DND-41 (cell line): ENCODE data around the gene MAP4.

Experiments
- ATAC-seq: fragments of 200-7000 bp; cut with Tn5 transposase; 3 replicates; pipeline ENCODE4 v1.9.1; 2021; ENCODE audit warnings: low read depth; ENCODE audit not compliant: insufficient read depth
- DNase-seq: peaks from one replicate; pipeline ENCODE4 v3.0.0-alpha.2; 2020
- H2AFZ ChIP-seq: 2 replicates; pipeline ENCODE4 v1.6.0; 2012; ENCODE audit warnings: low read depth, low read length
- H3K27ac ChIP-seq: 2 replicates; pipeline ENCODE4 v1.5.1; 2012; ENCODE audit warnings: low read length, inconsistent platforms
- H3K27me3 ChIP-seq: fragments of 200-600 bp; sonication (generic); 2 replicates; pipeline ENCODE4 v1.6.0; 2012; ENCODE audit warnings: low read length, mild to moderate bottlenecking, inconsistent platforms; ENCODE audit not compliant: insufficient read depth, poor library complexity
- H3K36me3 ChIP-seq: 2 replicates; pipeline ENCODE4 v1.5.1; 2012; ENCODE audit warnings: low read length, inconsistent platforms; ENCODE audit not compliant: insufficient read depth
- H3K4me1 ChIP-seq: 2 replicates; pipeline ENCODE4 v1.5.1; 2012; ENCODE audit warnings: mild to moderate bottlenecking, low read length; ENCODE audit not compliant: insufficient read depth
- H3K4me2 ChIP-seq: 2 replicates; pipeline ENCODE4 v1.6.0; 2012; ENCODE audit warnings: mild to moderate bottlenecking, moderate library complexity, low read length, inconsistent platforms; ENCODE audit not compliant: insufficient read depth
- H3K4me3 ChIP-seq, 2 experiments: fragments of 200-600 bp in 1 of 2; shearing (Covaris generic) in 1 of 2; 2 replicates each; pipeline ENCODE4 v1.5.1; 2012 to 2016; ENCODE audit warnings: inconsistent platforms in 2 of 2, low read length in 2 of 2, mild to moderate bottlenecking in 2 of 2, low read depth in 1 of 2, moderate library complexity in 1 of 2
- H3K79me2 ChIP-seq: 2 replicates; pipeline ENCODE4 v1.6.0; 2012; ENCODE audit warnings: low read length, inconsistent platforms; ENCODE audit not compliant: insufficient read depth
- H3K9ac ChIP-seq: 2 replicates; pipeline ENCODE4 v1.6.0; 2012; ENCODE audit warnings: low read depth, mild to moderate bottlenecking, inconsistent platforms, low read length, moderate library complexity
- H3K9me3 ChIP-seq: 2 replicates; pipeline ENCODE4 v1.5.1; 2012; ENCODE audit warnings: low read length, moderate library complexity, mild to moderate bottlenecking, inconsistent platforms; ENCODE audit not compliant: insufficient read depth, severe bottlenecking
- H4K20me1 ChIP-seq: 2 replicates; pipeline ENCODE4 v1.6.0; 2012; ENCODE audit warnings: low read length; ENCODE audit not compliant: insufficient read depth
- CTCF ChIP-seq: IDR thresholded peaks from 2 replicates; pipeline ENCODE4 v1.5.1; 2012; ENCODE audit warnings: borderline replicate concordance, low read length, moderate library complexity, mild to moderate bottlenecking; ENCODE audit not compliant: poor library complexity, severe bottlenecking; ENCODE audit errors: extremely low read depth
- EZH2 ChIP-seq: IDR thresholded peaks from 3 replicates; pipeline ENCODE4 v1.6.1; 2012; ENCODE audit warnings: borderline replicate concordance, low read depth, mild to moderate bottlenecking, moderate library complexity, low read length, inconsistent platforms; ENCODE audit not compliant: severe bottlenecking

MAP4 gene

GRCh38 chr3:47980795-47981194, 35.4 kb downstream of the MAP4 start:
- Histone ChIP-seq H3K27me3 (no peaks in the 10 kb centered on the region), H4K20me1 (no peaks in the 10 kb centered on the region; the same call in 1 of the 2 replicates), H3K4me1 (no peaks in the 10 kb centered on the region), H3K9ac (no peak overlapping the region), H3K79me2 (peaks cover 8% of the 10 kb centered on the region; the same call in 1 of the 2 replicates), H3K4me2 (no peak overlapping the region), H3K4me3 (no peak overlapping the region), H3K27ac (no peak overlapping the region), H2AFZ (no peak overlapping the region), H3K9me3 (no peaks in the 10 kb centered on the region), H3K36me3 (peaks cover 3% of the 10 kb centered on the region; the same call in 1 of the 2 replicates)
- TF ChIP-seq CTCF (no peak), EZH2 (no peak)
- no peak for DNase-seq
- ATAC-seq = no peak

GRCh38 chr3:47979070-47979469, 37.1 kb downstream of the MAP4 start:
- no peaks in the 10 kb centered on the region for H3K9me3 ChIP-seq
- H3K36me3 ChIP-seq = peaks cover 3% of the 10 kb centered on the region; the same call in 1 of the 2 replicates
- ATAC-seq (no peak), DNase-seq (no peak)
- H3K4me3 ChIP-seq = no peak overlapping the region
- no peaks in the 10 kb centered on the region for H3K27me3 ChIP-seq
- H3K27ac ChIP-seq = no peak overlapping the region
- H3K4me2 ChIP-seq = no peak overlapping the region
- H3K4me1 ChIP-seq = no peaks in the 10 kb centered on the region
- no peak for TF ChIP-seq CTCF
- no peak for TF ChIP-seq EZH2
- no peak overlapping the region for H2AFZ ChIP-seq
- H4K20me1 ChIP-seq = no peaks in the 10 kb centered on the region
- no peak overlapping the region for H3K9ac ChIP-seq
- H3K79me2 ChIP-seq = peaks cover 6% of the 10 kb centered on the region; the same call in 1 of the 2 replicates

- no peak for TF ChIP-seq EZH2
- no peak for TF ChIP-seq CTCF
- Histone ChIP-seq H3K27me3 (no peaks in the 10 kb centered on the region), H3K9me3 (no peaks in the 10 kb centered on the region), H4K20me1 (no peaks in the 10 kb centered on the region), H3K4me2 (no peak overlapping the region), H2AFZ (no peak overlapping the region), H3K79me2 (peaks cover 6% of the 10 kb centered on the region; the same call in 1 of the 2 replicates), H3K36me3 (peaks cover 3% of the 10 kb centered on the region; the same call in 1 of the 2 replicates), H3K4me3 (no peak overlapping the region), H3K27ac (no peak overlapping the region), H3K4me1 (no peaks in the 10 kb centered on the region), H3K9ac (no peak overlapping the region)
- DNase-seq (no peak), ATAC-seq (no peak)
Observed at GRCh38 chr3:47978386-47978785, 37.8 kb downstream of the MAP4 start.
